Endothelial cell of umbilical vein (primary cell): Measurements from ENCODE around the gene TTC23L.

ENCODE experiments used
- EZH2 ChIP-seq: IDR thresholded peaks from 2 replicates; pipeline ENCODE4 v1.6.1; 2012; ENCODE audit warnings: borderline replicate concordance, low read depth, mild to moderate bottlenecking, moderate library complexity, low read length, inconsistent platforms; ENCODE audit not compliant: severe bottlenecking
- MYC ChIP-seq: IDR thresholded peaks from one replicate; pipeline ENCODE4 v1.6.1; 2011; ENCODE audit warnings: mild to moderate bottlenecking, low read depth, low read length
- POLR2A ChIP-seq: IDR thresholded peaks from 2 replicates; pipeline ENCODE4 v1.6.1; 2012; ENCODE audit warnings: low read depth, mild to moderate bottlenecking, control low read depth, low read length
- POLR2AphosphoS5 ChIP-seq: IDR thresholded peaks from 2 replicates; pipeline ENCODE4 v1.6.1; 2012; ENCODE audit warnings: low read depth, mild to moderate bottlenecking, control low read depth, low read length, moderate library complexity; ENCODE audit not compliant: insufficient read depth
- TF ChIP-seq, protein P1 (sequence below), 2 donors: IDR thresholded peaks; 1 replicate in 1 of 2; 2 replicates in 1 of 2; pipeline ENCODE4 v1.5.1; 2011; ENCODE audit warnings: low read length in 2 of 2, mild to moderate bottlenecking in 2 of 2, moderate library complexity in 2 of 2, control low read depth in 1 of 2, inconsistent platforms in 1 of 2, low read depth in 1 of 2; ENCODE audit not compliant: insufficient read depth in 1 of 2; ENCODE audit errors: extremely low read depth in 1 of 2
- TF ChIP-seq, protein P2 (sequence below): IDR thresholded peaks from 2 replicates; pipeline ENCODE4 v1.6.1; 2011; ENCODE audit not compliant: insufficient read depth, insufficient read length

DNA sequence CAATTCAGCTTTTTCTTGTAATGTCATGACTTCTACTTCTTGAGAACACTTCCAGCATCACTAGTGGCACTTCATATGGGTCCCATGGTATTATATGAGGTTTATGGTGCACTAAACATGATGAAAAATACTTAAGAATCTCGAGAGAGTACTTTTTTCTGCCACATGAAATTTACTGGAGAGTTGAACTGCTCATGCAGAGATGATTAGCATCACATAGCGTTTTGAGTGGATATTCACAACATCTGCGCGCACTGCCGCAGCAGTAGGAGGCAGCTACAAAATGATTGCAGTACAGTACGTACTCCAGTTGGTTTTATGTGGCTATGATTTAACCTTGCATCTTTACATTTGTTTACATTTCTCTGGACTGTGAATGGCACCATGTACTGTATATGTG, 61.7 kb downstream of the TTC23L start:
- TF ChIP-seq MYC (no peak), EZH2 (no peak), POLR2A (no peak), POLR2AphosphoS5 (no peak)
- TF ChIP-seq, protein P1, sequence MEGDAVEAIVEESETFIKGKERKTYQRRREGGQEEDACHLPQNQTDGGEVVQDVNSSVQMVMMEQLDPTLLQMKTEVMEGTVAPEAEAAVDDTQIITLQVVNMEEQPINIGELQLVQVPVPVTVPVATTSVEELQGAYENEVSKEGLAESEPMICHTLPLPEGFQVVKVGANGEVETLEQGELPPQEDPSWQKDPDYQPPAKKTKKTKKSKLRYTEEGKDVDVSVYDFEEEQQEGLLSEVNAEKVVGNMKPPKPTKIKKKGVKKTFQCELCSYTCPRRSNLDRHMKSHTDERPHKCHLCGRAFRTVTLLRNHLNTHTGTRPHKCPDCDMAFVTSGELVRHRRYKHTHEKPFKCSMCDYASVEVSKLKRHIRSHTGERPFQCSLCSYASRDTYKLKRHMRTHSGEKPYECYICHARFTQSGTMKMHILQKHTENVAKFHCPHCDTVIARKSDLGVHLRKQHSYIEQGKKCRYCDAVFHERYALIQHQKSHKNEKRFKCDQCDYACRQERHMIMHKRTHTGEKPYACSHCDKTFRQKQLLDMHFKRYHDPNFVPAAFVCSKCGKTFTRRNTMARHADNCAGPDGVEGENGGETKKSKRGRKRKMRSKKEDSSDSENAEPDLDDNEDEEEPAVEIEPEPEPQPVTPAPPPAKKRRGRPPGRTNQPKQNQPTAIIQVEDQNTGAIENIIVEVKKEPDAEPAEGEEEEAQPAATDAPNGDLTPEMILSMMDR (IDR thresholded peaks at IDR 0.05; ENCODE audit: extremely low read depth in 1 of 2, insufficient read depth in 1 of 2, low read depth in 1 of 2, low read length in 2 of 2) = no peak
- TF ChIP-seq, protein P2, sequence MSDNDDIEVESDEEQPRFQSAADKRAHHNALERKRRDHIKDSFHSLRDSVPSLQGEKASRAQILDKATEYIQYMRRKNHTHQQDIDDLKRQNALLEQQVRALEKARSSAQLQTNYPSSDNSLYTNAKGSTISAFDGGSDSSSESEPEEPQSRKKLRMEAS = no peak
